ENCODE data around the gene IMPG2.

Gene IMPG2

GRCh38 chr3:101243285-101244211, 76.8 kb downstream of the IMPG2 start:
- no peak for DNase-seq (ENCODE audit: low read depth, low spot score)
- ChIA-PET POLR2A (interaction anchor here (0.6 kb wide), 1 partner anchor 529 kb away, joined by 3 read pairs; no protein-coding TSS in a partner anchor), CTCF (no interaction called here)
- no peak for TF ChIP-seq CTCF (IDR thresholded peaks at IDR 0.05; ENCODE audit: insufficient read depth, low read length, missing control alignments)
- no peak overlapping the region for H3K4me3 ChIP-seq (ENCODE audit: low read depth, low read length)

- DNase-seq (ENCODE audit: low read depth, low spot score) = no peak
- no peak for TF ChIP-seq CTCF (IDR thresholded peaks at IDR 0.05; ENCODE audit: insufficient read depth, low read length, missing control alignments)
- no peak overlapping the region for H3K4me3 ChIP-seq (ENCODE audit: low read depth, low read length)
- ChIA-PET POLR2A (no interaction called here), CTCF (interaction anchor here (0.6 kb wide), 1 partner anchor 60 kb away, joined by 3 read pairs; no protein-coding TSS in a partner anchor)
These were observed 79.5 kb downstream of the IMPG2 start for GRCh38 chr3:101240719-101241399.

GRCh38 chr3:101235048-101235447, 85.3 kb downstream of the IMPG2 start:
- DNase-seq (ENCODE audit: low read depth, low spot score) = no peak
- H3K4me3 ChIP-seq (ENCODE audit: low read depth, low read length) = no peak overlapping the region
- no peak for TF ChIP-seq CTCF (IDR thresholded peaks at IDR 0.05; ENCODE audit: insufficient read depth, low read length, missing control alignments)
- POLR2A ChIA-PET = no interaction called here
- CTCF ChIA-PET = no interaction called here

GRCh38 chr3:101230618-101231017, 89.8 kb downstream of the IMPG2 start:
- TF ChIP-seq CTCF (IDR thresholded peaks at IDR 0.05; ENCODE audit: insufficient read depth, low read length, missing control alignments) = no peak
- ChIA-PET POLR2A (no interaction called here), CTCF (interaction anchor here (1.4 to 2.5 kb wide), 3 partner anchors 9 to 343 kb away, joined by 3 to 11 read pairs (median 10); partner anchors contain the start of gene PCNP)
- no peak for DNase-seq (ENCODE audit: low read depth, low spot score)
- H3K4me3 ChIP-seq (ENCODE audit: low read depth, low read length) = no peak overlapping the region

- TF ChIP-seq CTCF (IDR thresholded peaks at IDR 0.05; ENCODE audit: insufficient read depth, low read length, missing control alignments) = peak; percentile 13
- DNase-seq (ENCODE audit: low read depth, low spot score) = no peak
- ChIA-PET CTCF (interaction anchor here (2.0 to 2.5 kb wide), 2 partner anchors 8 to 152 kb away, joined by 10 to 11 read pairs; no protein-coding TSS in a partner anchor), POLR2A (no interaction called here)
- H3K4me3 ChIP-seq (ENCODE audit: low read depth, low read length) = no peak overlapping the region
These were observed 90.7 kb downstream of the IMPG2 start for GRCh38 chr3:101229681-101230080.

- ChIA-PET CTCF (no interaction called here), POLR2A (no interaction called here)
- TF ChIP-seq CTCF (IDR thresholded peaks at IDR 0.05; ENCODE audit: insufficient read depth, low read length, missing control alignments) = no peak
- DNase-seq (ENCODE audit: low read depth, low spot score) = no peak
- H3K4me3 ChIP-seq (ENCODE audit: low read depth, low read length) = no peak overlapping the region
These were observed 91.9 kb downstream of the IMPG2 start for GRCh38 chr3:101228441-101228840.
